AG09309 (cell line): ENCODE data around the gene SELENOP.

Experiments used
- DNase-seq: peaks from one replicate; pipeline ENCODE4 v3.0.0-alpha.2; 2010; ENCODE audit warnings: low read depth
- H3K4me3 ChIP-seq: 2 replicates; pipeline ENCODE4 v1.5.1; 2011; ENCODE audit warnings: mild to moderate bottlenecking, low read depth, low read length, moderate library complexity; ENCODE audit not compliant: control insufficient read depth
- TF ChIP-seq, protein P1 (sequence below): IDR thresholded peaks from 2 replicates; pipeline ENCODE4 v1.5.1; 2011; ENCODE audit warnings: mild to moderate bottlenecking, low read depth, low read length, inconsistent platforms; ENCODE audit not compliant: insufficient read depth, control insufficient read depth; ENCODE audit errors: missing control alignments

Gene SELENOP

DNA sequence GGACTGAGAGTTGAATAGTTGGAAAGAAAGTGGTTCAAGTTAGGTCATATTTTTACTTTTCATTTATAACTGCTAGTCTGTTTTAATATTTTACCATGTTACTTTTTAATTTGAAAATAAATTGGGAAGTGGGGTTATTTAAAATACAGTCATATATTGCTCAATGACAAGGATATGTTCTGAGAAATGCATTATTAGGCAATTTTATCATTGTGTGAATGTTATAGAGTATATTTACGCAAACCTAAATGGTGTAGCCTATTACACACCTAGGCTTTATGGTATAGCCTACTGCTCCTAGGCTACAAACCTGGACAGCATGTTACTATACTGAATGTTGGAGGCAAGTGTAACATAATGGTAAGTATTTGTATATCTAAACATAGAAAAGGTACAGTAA is 49.9 kb downstream of the SELENOP start:
- TF ChIP-seq, protein P1, sequence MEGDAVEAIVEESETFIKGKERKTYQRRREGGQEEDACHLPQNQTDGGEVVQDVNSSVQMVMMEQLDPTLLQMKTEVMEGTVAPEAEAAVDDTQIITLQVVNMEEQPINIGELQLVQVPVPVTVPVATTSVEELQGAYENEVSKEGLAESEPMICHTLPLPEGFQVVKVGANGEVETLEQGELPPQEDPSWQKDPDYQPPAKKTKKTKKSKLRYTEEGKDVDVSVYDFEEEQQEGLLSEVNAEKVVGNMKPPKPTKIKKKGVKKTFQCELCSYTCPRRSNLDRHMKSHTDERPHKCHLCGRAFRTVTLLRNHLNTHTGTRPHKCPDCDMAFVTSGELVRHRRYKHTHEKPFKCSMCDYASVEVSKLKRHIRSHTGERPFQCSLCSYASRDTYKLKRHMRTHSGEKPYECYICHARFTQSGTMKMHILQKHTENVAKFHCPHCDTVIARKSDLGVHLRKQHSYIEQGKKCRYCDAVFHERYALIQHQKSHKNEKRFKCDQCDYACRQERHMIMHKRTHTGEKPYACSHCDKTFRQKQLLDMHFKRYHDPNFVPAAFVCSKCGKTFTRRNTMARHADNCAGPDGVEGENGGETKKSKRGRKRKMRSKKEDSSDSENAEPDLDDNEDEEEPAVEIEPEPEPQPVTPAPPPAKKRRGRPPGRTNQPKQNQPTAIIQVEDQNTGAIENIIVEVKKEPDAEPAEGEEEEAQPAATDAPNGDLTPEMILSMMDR: no peak
- no peak overlapping the region for H3K4me3 ChIP-seq
- DNase-seq: no peak

DNA sequence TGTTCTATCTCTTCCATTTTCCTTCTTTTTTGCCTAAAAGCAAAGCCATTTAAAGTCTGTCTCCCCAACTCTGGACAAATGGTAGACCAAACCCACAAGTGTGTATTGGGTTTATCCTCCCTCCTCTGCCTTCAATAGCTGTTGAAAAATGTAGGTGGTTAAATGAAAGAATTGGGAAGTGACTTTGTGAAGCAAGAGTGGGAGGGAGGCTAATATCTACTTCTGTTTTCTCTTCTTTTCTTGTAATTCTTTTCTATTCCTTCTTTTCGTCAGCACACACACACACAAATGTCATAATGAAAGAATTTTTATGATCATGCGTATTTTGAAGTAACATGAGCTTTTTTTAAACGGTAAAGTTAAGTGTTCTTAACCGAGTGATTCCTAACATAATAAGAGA is 51.3 kb downstream of the SELENOP start:
- H3K4me3 ChIP-seq: no peak overlapping the region
- TF ChIP-seq, protein P1: no peak
- DNase-seq: no peak

DNA sequence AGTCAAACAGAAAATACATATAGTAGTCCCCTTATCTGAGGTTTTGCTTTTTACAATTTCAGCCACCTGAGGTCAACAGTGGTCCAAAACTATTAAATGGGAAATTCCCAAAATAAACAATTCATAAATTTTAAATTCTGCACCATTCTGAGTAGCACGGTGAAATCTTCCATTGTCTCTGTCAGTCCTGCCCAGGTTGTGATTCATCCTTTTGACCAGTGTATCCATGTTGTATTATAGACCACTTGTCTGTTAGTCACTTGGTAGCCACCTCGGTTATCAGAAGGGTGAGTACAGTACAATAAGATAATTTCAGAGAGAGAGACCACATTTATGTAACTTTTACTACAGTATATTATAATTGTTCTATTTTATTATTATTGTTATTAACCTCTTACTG is 52.2 kb downstream of the SELENOP start:
- H3K4me3 ChIP-seq: no peak overlapping the region
- TF ChIP-seq, protein P1: no peak
- no peak for DNase-seq

DNA sequence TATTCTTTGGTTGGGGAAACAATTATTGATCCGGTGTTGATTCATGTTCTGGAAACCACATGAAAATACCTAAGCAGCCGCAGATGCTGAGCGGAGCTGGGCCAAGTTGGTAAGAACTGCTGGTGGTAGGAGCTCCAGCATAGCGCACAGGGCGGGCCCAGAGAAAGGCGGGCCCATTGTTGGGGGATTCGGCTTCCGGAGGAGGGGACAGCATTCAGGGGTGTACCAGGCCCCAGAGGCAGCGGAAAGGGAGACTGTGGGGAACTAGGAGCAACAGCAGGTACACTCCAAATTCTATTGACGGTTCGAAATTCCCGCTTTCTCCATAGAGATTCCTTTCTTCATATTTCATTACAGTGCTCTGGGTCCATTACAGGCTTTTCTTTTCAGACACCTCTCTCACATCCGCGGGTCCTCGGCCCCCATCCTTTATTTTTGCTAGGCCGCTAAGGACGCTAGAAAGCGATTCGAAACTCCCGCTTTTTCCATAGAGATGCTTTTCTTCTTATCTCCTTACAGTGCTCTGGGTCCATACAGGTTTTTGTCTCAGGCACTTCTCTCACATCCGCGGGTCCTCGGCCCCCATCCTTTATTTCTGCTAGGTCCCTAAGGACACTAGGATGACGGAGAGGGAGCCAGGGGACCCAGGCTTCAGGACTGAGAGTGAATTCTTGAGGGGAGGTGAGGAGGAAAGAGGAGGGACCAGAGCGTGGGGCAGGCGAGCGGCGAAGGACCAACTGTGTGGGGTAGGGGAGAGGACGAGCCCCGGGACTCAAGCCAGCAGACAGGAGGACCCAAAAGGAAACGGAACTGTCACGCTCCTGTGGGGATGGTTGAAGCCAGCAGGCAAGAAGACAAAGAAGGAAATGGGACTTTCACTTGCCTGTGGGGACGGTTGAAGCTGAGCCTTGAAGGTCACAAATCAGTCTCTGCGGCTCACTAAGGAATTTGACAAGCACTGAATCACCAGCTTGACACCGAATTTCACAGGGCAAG is 54.8 kb downstream of the SELENOP start, which contains the start of gene CCDC152:
Gene CCDC152 (plus strand): TSS at position 213 of the 996 bp plus-strand sequence. CDS start 2,304 bp downstream, outside the sequence.
- H3K4me3 ChIP-seq: peak within 1 kb of the TSS; percentile 57
- no peak for DNase-seq
- TF ChIP-seq, protein P1: no peak

DNA sequence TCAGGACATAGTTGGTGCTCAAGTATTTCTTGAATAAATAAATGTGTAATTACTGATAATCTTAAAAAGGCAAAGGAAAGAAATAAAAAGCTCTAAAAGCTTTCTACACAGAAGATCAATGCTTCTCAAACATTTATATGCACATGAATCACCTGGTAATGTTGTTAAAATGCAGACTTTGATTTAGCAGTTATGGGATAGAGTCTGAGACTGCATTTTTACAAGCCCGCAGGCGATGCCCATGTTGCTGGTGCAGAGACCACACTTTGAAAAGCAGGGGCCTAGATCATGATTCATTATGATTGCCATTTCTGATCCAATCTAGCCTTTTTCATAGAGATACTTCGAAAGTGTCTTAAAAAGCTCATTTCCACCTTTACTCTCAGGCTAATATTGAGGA is 58.6 kb downstream of the SELENOP start:
- no peak for DNase-seq
- H3K4me3 ChIP-seq: no peak overlapping the region
- TF ChIP-seq, protein P1: no peak

- TF ChIP-seq, protein P1: no peak
- no peak overlapping the region for H3K4me3 ChIP-seq
- no peak for DNase-seq
These were observed 60.6 kb downstream of the SELENOP start for GRCh38 chr5:42751044-42751443.
